Ureter (tissue), 1 donor: ENCODE results near the gene NAA15. TPM values are rescaled to one million over a fixed set of nuclear protein-coding genes. Genes with fewer than 3 reads are reported as not detected.
"Not testable (repeated sequence)": the region's sequence is repeated elsewhere in the genome, so short reads cannot be mapped to it uniquely, and the experiment has no call there.

Source experiments
- DNase-seq: peaks from one replicate; pipeline ENCODE4 v3.0.0-alpha.2; 2020; ENCODE audit warnings: low spot score
- total RNA-seq: library from RNA; stranded (reverse); gene quantifications from one replicate; pipeline ENCODE4 v1.2.4, GENCODE V29; 2023
- donor health status: DM: yes; HTN: yes; CAD: no.

The NAA15 gene
- 59.0 TPM for total RNA-seq

DNA sequence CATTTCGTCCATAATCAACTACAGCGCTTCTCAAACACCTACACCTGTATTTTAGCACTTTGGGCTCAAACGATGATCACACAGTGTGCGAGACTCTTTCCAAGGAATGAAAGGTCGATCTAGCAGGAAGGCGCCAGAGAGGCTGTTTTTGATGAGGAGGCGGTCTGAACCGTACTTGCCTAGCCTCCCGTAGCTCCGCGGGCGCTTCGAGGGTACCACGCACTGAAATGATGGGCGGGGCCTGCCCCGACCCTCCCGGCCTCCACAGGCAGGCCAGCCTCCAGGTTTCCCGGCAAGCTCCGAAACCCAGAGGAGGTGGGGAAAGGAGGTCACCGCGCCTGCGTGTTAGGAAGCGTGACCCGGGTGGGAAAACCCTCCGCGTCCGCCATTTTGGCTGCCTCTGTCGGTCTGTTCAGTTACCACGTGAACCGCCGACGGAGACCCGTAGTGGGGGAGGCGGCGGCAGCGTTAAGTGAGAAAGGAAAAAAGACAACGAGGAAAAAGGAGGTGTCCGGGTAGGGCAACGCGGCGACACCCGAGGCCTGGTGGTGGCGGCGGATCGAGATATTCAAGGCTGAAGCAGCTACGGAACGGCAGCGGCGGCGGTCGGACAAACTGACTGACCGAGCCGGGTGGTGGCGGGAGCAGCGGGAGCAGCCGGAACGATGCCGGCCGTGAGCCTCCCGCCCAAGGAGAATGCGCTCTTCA lies at the start of gene NAA15:
Gene NAA15 (plus strand): TSS at position 393 of the 708 bp plus-strand sequence. CDS start 273 bp downstream, at position 666.
- peak; percentile 98 for DNase-seq

DNA sequence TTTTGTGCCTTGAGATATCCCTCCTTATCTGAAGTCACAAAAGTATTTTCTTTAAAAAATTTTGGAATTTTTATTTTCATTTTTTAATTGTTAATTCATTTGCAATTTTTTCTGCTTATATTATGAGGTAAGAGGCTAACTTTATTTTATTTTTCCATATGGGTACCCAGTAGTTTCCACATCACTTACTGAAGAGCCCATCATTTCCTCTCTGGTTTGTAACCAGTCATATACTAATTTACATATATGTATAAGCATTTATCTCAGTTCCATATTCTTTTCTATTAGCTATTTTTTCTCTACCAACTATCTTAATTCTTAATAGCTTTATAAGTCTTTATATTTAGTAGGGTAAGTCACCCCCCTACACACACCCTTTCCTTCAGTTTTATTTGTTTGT lies 48.3 kb upstream of the NAA15 start:
- DNase-seq = no peak

DNA sequence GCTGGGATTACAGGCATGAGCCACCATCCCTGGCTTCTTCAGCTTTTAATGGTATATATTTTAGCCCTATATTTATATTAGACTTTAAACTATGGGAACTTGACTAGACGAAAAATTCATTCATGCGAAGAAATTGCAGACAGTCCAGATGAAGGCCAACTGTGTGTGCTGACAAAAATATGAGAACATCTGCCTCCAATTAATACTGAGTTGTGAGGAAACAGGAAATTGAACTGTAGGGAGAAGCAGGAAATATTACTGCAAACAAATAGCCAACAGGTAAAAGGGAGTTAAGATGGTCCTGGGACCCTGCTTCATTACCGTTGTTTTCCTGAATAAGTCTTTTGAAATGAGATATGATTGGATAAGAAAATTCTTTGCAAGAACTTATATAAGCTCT lies 47.6 kb upstream of the NAA15 start:
- DNase-seq = no peak

DNA sequence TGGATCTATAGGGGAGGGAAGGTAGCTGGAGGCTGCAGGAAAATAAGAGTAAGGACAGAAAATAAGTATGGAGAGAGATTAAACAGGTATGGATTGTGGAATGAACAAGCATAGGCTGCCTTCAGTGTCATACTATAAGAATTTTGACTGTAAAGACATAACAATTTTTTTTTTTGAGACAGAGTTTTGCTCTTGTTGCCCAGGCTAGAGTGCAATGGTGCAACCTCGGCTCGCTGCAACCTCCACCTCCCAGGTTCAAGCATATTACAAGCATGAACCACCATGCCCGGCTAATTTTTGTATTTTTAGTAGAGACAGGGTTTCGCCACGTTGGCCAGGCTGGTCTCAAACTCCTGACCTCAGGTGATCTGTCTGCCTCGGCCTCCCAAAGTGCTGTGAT lies 45.7 kb upstream of the NAA15 start:
- DNase-seq = not testable (repeated sequence)

DNA sequence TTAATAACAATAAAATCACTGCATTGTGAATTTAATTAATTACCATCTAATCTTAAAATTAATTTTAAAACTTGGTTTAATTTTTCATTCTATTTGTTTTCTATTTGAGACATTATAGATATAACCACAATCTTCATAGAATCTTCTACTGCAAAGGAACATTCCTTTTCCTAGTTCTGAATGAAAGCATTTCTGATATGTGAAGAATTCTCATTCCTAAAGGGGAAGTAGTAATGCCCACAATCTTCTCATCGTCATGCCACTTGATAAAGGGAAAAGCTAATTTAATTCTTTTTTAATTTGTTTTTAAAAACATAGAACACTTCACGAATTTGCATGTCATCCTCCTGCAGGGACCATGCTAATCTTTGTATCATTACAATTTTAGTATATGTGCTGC lies 45.0 kb upstream of the NAA15 start:
- DNase-seq = no peak

DNA sequence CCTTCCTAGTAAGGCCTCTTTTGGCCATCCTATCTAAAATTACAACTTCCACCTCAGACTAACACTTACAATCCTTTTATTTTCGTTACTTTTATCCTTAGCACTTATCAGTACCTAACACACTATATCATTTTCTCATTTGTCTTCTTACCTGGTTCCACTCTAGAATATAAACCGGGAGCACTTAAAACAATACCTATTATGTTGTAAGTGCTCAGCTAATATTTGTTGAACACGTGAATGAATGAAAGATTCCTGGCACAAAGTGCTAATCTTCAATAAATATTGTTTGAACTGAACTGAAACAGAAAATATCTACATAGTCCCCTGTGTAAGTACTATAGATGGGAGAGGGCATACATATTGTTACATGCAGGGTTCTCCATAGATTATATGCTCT lies 35.7 kb upstream of the NAA15 start:
- no peak for DNase-seq

DNA sequence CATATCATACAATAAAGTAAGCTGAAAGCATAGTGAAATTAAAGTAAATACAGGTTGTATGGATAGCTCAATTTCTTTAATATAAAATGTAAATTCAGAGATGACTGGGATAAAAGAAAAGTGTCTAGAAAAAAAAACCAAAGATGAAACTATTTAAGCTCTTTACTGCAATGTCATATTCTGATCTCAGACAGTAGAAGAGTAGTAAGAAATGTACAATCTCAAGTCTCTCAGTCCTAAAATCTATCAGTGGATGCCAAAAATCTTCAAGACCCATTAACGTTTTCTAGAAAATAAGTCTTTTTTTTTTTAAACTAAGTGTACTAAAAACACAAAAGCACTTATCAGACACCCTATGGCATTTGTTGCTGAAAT lies 35.1 kb upstream of the NAA15 start:
- DNase-seq = no peak

DNA sequence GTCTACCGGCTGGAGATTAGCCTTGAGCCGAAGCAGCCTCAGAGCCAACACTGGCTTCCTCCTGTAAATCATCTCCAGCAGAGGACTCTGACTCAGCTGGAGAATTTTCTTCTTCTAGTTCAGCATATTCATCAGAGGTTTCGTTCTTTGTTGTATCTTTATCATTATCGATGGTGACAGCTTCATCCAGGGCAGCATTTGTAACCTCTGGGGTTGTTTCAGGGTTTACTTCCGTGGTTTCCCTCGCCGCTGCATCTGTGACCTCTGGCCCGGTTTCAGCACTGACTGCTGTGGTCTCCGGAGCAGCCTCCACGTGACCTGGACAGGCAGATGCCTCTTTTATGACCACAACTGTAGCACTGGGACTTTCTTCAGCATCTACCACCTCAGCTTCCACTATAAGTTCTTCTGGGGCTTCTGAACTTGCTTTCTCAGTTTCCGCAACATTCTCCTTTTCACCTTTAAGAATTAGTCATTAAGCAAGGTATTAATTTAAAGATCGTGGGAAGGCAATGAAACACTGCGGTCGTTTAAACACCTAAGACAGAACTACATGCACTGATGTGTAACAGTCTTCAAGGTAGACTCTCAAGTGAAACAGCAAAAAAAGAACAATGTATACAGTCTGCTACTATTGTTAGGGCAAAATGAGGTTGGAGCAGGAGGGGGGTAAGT lies 34.6 kb upstream of the NAA15 start:
- peak; percentile 57 for DNase-seq

DNA sequence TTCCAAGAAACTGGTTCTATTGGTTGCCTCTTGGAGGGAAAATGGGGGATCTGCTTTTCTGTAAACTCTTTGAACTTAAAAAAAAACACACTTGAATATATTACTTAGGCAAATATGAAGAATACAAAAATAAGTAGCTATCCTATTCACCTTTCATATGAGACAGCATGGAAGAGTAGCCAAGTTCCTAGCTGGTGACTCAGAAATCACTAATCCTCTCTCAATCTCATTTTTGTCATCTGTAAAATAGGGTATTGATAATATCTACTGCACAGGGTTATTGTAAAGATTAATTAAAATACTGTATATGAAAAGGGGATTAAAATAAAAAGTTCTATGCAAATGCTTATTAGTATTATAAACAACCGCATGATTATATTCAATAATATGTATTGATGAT lies 34.0 kb upstream of the NAA15 start:
- DNase-seq = no peak

DNA sequence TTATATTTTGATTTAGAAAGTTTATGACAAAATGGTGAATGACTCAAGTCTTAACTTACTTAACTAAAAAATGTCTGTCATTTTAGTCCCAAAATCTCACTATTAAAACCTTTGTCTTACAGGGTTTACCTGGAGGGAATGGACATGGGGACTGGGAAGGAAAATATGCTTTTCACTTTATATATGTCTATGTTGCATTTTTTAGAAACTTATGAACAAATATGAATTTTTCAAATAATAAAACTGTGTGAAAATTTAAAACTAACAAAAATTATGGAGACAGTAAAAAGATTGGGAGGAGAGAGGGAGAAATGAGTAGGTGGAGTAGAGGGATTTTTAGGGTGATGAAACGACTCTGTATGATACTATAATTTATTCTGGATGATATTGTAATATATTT lies 27.5 kb upstream of the NAA15 start:
- DNase-seq = no peak

DNA sequence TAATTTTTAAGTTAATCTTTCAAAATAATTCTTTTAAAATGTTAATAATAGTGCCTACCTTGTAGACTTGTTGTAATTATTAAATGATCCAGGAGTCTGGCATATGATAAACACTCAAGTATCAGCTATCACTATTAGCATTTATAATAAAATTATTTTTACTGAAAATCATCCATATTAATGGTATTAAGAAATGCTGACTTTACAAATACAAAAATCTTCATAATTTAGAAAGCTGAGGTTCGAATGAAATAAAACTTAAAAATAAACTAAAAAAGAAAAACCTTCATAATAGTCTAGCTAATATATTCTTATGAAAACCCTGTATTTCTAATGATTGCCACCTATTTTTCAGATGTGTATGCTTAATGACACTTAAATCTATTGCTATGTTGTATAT lies 26.5 kb upstream of the NAA15 start:
- no peak for DNase-seq

DNA sequence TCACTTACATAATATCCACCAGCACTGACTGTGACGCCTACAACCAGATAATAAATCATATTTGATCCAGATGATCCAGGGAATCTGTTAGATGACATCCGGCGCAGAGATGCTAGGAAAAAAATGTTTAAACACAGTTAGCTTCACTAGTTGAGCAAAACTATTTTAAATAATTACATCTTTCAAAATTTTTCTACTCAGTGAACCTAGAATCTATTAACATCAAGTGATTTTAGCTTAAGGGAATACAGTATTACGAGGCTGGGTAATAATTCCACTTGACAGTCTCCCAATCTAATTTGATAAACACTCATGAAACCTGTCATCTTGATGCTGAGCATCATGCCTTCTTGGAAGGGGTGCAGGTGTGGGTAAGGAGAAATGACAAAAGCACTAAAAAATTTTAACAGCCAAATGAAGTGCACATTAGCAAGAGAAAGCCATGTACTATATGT lies 26.0 kb upstream of the NAA15 start:
- DNase-seq = no peak

DNA sequence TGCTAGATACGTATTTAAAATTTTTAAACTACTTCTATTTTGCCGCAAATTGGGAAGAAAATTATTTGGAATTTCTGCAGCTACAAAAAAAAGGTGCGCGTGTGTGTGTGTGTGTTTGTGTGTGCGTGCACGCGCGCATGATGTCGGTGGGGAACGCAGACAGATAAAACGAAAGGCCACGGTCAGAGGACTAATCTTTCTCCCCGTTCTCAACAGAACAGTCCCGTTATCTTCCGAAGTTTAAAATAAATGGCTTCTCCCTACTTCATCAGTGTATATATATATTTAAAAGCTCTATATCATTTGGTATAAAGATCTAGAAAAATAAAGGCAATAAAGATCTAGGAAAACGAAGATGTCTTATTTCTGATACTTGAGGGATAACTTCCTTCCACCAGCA lies 22.8 kb upstream of the NAA15 start:
- DNase-seq = no peak

DNA sequence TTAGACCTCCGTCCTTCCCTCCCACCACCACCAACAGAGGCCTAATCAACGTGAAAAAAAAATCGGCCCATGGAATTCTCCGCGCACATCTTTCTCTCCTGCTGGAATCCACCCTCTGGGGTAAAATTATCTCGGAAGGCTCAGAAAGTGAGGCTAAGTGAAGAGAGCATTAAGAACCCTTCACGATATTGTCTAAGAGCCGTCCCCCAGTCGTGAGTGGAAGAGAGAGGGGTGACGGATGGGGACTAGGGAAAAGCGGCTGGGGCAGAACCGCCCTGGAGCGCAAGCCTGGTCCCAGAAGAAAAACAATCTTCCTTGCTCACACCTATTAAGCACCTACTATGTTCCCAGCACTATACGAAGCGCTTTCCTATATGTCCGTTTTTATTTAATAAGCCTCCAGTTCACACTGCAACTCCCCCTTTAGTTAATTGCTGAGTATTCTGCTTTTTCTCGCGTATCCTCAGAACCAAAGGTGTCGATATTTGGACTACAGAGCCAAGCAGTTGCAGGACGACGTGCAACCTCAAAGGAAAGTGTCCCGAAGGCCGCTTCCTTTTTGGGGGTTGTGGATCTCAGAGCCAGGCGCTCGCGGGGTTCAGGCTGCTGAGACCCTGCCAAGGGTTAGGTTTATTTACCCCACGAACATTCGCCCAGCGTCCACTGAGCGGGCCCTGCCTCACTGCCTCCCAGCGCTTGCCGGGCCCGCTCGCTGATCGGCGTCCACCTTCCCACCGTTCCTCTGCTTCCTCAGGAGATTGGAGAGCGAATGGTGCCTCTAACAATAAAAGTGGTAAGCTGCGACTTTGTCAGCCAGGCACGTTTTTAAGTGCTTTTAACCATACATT lies 22.2 kb upstream of the NAA15 start:
- DNase-seq = no peak

DNA sequence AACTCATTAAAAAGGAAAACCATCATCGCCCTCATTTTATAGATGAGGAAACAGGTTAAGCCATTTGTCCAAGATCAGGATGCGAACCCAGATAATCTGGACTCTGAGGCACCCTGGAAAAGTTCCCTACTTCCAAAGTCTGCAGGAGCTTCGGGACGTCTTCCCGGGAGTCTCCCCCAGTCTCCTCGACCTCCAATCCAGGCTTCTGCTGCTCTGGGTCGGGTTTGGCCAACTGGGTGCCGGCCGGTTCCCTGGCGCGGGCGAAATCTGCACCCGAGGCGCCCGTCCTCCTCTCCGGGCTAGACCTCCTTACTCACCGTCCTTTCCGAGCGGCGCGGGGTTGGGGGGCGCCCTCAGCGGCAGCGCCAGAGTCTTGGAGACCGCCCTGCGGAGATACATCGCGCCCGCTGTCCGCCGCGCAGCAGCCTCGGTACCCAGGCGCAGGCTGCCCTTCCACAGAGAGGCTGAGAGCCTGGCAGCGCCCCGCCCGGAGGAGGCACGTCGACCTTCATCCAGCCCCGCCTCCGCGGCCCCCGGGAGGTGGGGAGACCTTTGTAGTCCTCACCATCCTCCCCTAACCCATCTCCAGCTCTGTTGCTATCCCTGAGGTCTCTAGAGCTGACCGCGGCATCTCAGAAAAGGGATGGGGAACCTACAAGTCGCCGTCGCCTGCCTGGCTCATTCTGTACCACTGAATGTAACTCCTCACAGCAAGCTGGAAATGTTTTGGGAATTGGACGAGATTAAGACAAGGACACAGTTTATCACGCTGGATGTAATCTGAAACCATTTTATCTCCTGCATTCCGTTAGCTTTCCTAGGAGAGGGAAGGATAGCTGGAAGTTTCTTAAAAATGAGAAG lies 21.3 kb upstream of the NAA15 start, which contains the start of gene MGARP:
Gene MGARP (minus strand): TSS at position 466 of the 861 bp plus-strand sequence. CDS start 67 bp downstream, at position 399.
- DNase-seq = no peak

DNA sequence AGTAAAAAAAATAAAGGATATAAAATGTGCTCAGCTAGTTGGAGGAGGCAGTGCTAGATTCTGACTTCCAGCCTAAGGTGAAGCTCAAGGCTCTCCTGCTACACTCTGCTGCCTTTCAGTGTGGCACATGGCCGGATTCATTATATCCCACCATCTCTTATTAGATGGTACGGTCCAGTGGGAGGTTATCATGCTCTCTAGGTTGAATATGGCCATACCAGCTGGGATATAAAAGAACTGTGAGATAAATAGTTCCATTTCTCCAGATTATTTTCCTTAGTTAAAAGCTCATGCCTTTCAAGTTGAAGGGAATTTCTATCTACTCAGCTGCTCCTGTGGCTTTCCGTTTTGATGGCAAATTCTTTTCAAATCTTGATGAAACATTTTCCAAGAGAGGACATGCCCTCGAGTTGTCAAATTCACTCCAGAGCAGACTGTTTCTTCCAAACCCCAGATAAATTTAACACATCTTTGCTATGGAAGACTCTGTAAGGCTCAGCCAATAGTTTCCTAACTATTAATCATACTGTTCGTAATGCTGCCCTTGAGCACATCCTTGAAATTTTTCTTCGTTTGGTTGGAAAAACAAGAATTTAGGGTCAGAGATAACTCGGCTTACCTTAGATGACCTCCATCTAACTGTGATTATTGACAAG lies 19.1 kb upstream of the NAA15 start:
- no peak for DNase-seq

DNA sequence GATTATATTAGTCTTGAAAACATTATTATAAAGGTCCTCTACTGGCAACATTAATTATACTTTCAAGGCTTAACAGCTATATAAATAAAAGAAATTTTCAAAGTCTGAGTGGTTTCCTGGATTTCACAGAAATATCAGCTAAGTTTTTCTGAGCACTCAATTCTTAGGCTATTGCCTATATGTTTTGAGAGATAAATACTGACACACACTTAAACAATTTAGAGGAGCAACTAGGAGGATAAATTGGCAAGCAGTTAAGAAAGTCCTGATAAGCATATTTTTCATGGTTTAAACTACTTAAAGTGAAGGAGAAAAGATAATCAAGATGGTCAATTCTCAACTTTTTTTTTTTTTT lies 18.6 kb upstream of the NAA15 start:
- no peak for DNase-seq

DNA sequence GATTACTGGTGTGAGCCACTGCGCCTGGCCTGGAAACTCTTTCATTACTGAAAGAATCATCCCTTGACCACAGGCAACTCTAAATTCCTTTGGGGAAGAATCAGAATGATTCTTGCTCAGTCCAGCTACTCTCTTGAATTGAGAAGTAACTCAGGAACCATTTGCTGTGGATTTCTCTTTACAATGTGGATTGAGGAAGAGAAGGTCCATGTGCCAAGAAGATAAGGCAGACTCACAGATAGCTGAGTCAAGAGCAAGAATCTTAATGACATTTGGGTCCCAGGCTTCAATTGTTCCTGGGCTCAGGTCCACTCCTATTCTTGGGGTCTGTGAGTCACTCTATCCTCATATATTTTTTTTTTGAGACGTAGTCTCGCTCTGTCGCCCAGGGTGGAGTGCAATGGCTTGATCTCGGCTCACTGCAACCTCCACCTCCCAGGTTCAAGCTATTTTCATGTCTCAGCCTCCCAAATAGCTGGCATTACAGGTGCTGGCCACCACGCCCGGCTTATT lies 15.1 kb upstream of the NAA15 start:
- DNase-seq = no peak

DNA sequence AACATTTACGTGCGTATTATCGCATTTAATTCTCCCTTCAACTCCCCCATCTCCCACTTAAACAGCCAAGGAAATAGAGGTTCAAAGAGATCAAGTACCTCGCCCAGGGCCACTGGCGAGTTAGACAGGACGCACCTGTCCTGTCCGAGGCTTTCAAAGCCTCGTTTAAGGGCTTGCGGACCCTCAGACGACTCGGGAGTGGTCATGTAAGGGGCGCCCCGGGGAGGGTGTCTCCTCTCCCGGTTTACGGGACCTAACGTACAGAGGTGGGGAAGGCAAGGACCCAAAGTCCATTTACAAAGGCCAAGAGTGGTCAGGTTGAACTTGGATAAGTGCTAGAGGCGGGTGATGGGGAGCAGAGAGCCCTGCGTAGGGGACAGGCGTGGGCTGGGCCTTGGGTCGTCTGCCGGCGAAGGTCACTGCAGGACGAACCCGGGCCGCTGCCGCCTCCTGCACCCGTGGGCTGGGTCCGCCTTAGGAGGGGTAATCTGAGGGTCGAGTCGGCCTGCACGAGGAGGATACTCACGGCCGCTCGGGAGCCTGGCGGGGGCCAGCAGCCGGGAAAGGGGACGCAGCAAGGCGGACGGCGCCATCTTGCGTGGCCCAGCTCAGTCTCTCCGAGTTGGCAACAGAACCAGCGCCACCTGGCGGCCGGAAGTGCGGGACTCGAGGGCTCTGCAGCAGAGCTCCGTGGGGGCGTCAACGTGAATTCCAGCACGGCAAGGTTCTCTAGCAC lies 5.9 kb upstream of the NAA15 start:
- peak; percentile 97 for DNase-seq

DNA sequence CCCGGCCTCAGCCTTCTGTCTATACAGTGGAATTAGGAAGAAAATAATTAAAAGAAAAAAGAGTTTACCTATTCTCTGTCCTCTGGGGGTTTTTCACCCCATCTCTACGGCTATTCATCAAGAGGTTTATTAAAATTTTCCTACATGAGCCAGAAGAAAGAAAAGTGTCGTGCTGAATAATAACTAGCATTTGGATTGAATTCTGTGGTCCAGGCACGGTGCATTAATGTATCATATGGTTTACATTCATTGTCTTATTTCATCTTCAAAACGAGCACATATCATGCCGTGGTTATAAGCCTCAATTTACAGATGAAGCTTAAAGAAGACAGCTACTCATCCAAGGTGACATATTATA lies 5.4 kb upstream of the NAA15 start:
- DNase-seq = no peak
